H1 (cell line): ENCODE results near the gene TMEM131L. TPM values are rescaled to one million over a fixed set of nuclear protein-coding genes. Genes with fewer than 3 reads are reported as not detected.

Experiments used
- CTCF ChIA-PET: fragments of 300-600 bp; sonication (Branson Sonifier 250); formaldehyde crosslinking; loops from one replicate; lab custom pipeline; 2021; ENCODE audit not compliant: partially characterized antibody; lab: Charles Lee
- POLR2A ChIA-PET: fragments of 300-600 bp; sonication (Branson Sonifier 250); formaldehyde crosslinking; loops from one replicate; lab custom pipeline; 2021; ENCODE audit warnings: inconsistent platforms; ENCODE audit not compliant: partially characterized antibody; lab: Charles Lee
- DNase-seq, 2 experiments: peaks; one replicate each; pipeline versions ENCODE4 v3.0.0 to v3.0.0-alpha.2; 2010 to 2022; ENCODE audit warnings: low spot score in 2 of 2, low read depth in 1 of 2, mixed read lengths in 1 of 2
- FAIRE-seq: peaks from 2 replicates; lab custom pipeline; 2011; peaks lifted over from hg19 to GRCh38; lab: Jason Lieb, UNC
- H2AFZ ChIP-seq: 2 replicates; pipeline ENCODE4 v1.8.1; 2012; ENCODE audit warnings: low read length, inconsistent platforms
- H2AK5ac ChIP-seq: 2 replicates; pipeline ENCODE4 v1.6.1; 2013; ENCODE audit warnings: low read depth, low read length
- H2BK120ac ChIP-seq: replicated peaks from 2 replicates; pipeline ENCODE3; 2013; ENCODE audit warnings: low read depth, low read length, inconsistent platforms
- H2BK12ac ChIP-seq: 2 replicates; pipeline ENCODE4 v1.6.1; 2013; ENCODE audit warnings: low read depth, low read length
- H2BK15ac ChIP-seq: 2 replicates; pipeline ENCODE4 v1.6.1; 2013; ENCODE audit warnings: low read length
- H2BK20ac ChIP-seq: 2 replicates; pipeline ENCODE4 v1.6.1; 2013; ENCODE audit warnings: low read length
- H2BK5ac ChIP-seq: 2 replicates; pipeline ENCODE4 v1.6.1; 2013; ENCODE audit warnings: low read depth, low read length
- H3K14ac ChIP-seq: 2 replicates; pipeline ENCODE4 v1.6.1; 2013; ENCODE audit warnings: inconsistent platforms; ENCODE audit not compliant: insufficient read length
- H3K18ac ChIP-seq: 2 replicates; pipeline ENCODE4 v1.6.1; 2013; ENCODE audit warnings: low read length; ENCODE audit errors: extremely low read depth
- H3K23ac ChIP-seq: 2 replicates; pipeline ENCODE4 v1.6.1; 2013; ENCODE audit warnings: inconsistent platforms; ENCODE audit not compliant: insufficient read length
- H3K23me2 ChIP-seq: 2 replicates; pipeline ENCODE4 v1.6.1; 2013; ENCODE audit warnings: low read depth, low read length
- H3K27ac ChIP-seq: 2 replicates; pipeline ENCODE4 v1.6.1; 2011; ENCODE audit warnings: low read depth, low read length, inconsistent platforms
- H3K27me3 ChIP-seq, 4 experiments: replicated peaks in 1 of 4; 1 replicate in 1 of 4; 2 replicates in 3 of 4; pipeline versions ENCODE4 v1.6.1 to v1.8.1; 2011 to 2013; ENCODE audit warnings: low read length in 3 of 4, mild to moderate bottlenecking in 3 of 4, inconsistent platforms in 2 of 4, mixed read lengths in 2 of 4, moderate library complexity in 1 of 4; ENCODE audit not compliant: control insufficient read depth in 3 of 4, insufficient read depth in 3 of 4; ENCODE audit errors: extremely low read depth in 1 of 4
- H3K36me3 ChIP-seq, 4 experiments: 2 replicates each; pipeline versions ENCODE4 v1.6.1 to v1.8.1; 2011 to 2013; ENCODE audit warnings: mild to moderate bottlenecking in 4 of 4, low read length in 3 of 4, moderate library complexity in 2 of 4, control low read depth in 1 of 4, inconsistent platforms in 1 of 4; ENCODE audit not compliant: insufficient read depth in 4 of 4, control insufficient read depth in 2 of 4
- H3K4ac ChIP-seq: replicated peaks from 2 replicates; pipeline ENCODE3; 2013; ENCODE audit warnings: low read length, low read depth, mixed read lengths, inconsistent platforms; ENCODE audit not compliant: insufficient read length
- H3K4me1 ChIP-seq, 4 experiments: replicated peaks in 1 of 4; 1 replicate in 1 of 4; 2 replicates in 3 of 4; pipeline versions ENCODE4 v1.6.1 to v1.8.1; 2011 to 2013; ENCODE audit warnings: low read length in 3 of 4, inconsistent platforms in 2 of 4, mixed read lengths in 1 of 4; ENCODE audit not compliant: insufficient read depth in 4 of 4, control insufficient read depth in 3 of 4
- H3K4me2 ChIP-seq, 2 experiments: 2 replicates each; pipeline versions ENCODE4 v1.6.1 to v1.8.1; 2011 to 2013; ENCODE audit warnings: low read depth in 2 of 2, low read length in 2 of 2, control low read depth in 1 of 2, inconsistent platforms in 1 of 2, mild to moderate bottlenecking in 1 of 2; ENCODE audit not compliant: insufficient read depth in 1 of 2
- H3K4me3 ChIP-seq, 4 experiments: fragments of 200-600, 300-600 bp in 1 of 4; sonication (generic), shearing (Covaris generic), sonication (Bioruptor Twin) in 1 of 4; 2 replicates each; pipeline versions ENCODE4 v1.5.1 to v1.8.1; 2011 to 2016; ENCODE audit warnings: low read length in 4 of 4, low read depth in 3 of 4, control low read depth in 2 of 4, inconsistent platforms in 2 of 4, mild to moderate bottlenecking in 2 of 4, mixed read lengths in 1 of 4, moderate library complexity in 1 of 4; ENCODE audit not compliant: insufficient read depth in 2 of 4; ENCODE audit errors: extremely low read depth in 1 of 4
- H3K56ac ChIP-seq: replicated peaks from 2 replicates; pipeline ENCODE3; 2013; ENCODE audit warnings: low read depth, mild to moderate bottlenecking, mixed read lengths, low read length, inconsistent platforms; ENCODE audit not compliant: insufficient read length
- H3K79me1 ChIP-seq: 2 replicates; pipeline ENCODE4 v1.6.1; 2013; ENCODE audit warnings: low read depth, low read length, control low read depth
- H3K79me2 ChIP-seq, 2 experiments: 2 replicates each; pipeline versions ENCODE4 v1.6.1 to v1.8.1; 2012 to 2013; ENCODE audit warnings: low read length in 2 of 2, mild to moderate bottlenecking in 2 of 2, inconsistent platforms in 1 of 2; ENCODE audit not compliant: insufficient read depth in 2 of 2, control insufficient read depth in 1 of 2
- H3K9ac ChIP-seq, 4 experiments: replicated peaks in 1 of 4; 1 replicate in 1 of 4; 2 replicates in 3 of 4; pipeline versions ENCODE4 v1.6.1 to v1.8.1; 2011 to 2013; ENCODE audit warnings: low read depth in 3 of 4, low read length in 3 of 4, control low read depth in 2 of 4, mild to moderate bottlenecking in 2 of 4, moderate library complexity in 2 of 4, inconsistent platforms in 1 of 4; ENCODE audit errors: extremely low read depth in 1 of 4
- H3K9me3 ChIP-seq, 2 experiments: 2 replicates each; pipeline versions ENCODE4 v1.6.1 to v1.8.1; 2012 to 2013; ENCODE audit warnings: mild to moderate bottlenecking in 2 of 2, moderate library complexity in 2 of 2, control low read depth in 1 of 2, inconsistent platforms in 1 of 2, low read depth in 1 of 2, low read length in 1 of 2, mixed read lengths in 1 of 2; ENCODE audit not compliant: insufficient read depth in 2 of 2
- H4K20me1 ChIP-seq, 2 experiments: replicated peaks in 1 of 2; 2 replicates each; pipeline versions ENCODE3 to v1.8.1; 2011 to 2013; ENCODE audit warnings: inconsistent platforms in 2 of 2, low read length in 2 of 2, mild to moderate bottlenecking in 1 of 2; ENCODE audit not compliant: insufficient read depth in 2 of 2, control insufficient read depth in 1 of 2
- H4K5ac ChIP-seq: 2 replicates; pipeline ENCODE4 v1.6.1; 2013; ENCODE audit warnings: low read length, low read depth, mixed read lengths, inconsistent platforms; ENCODE audit not compliant: insufficient read length
- H4K8ac ChIP-seq: 2 replicates; pipeline ENCODE4 v1.8.0; 2013; ENCODE audit warnings: mild to moderate bottlenecking, moderate library complexity, low read length, inconsistent platforms; ENCODE audit not compliant: insufficient read depth; ENCODE audit errors: extremely low read depth
- H4K91ac ChIP-seq: replicated peaks from 2 replicates; pipeline ENCODE3; 2013; ENCODE audit warnings: low read length, mixed read lengths, inconsistent platforms; ENCODE audit not compliant: insufficient read length
- ASH2L ChIP-seq: fragments of 200-600, 300-600 bp; sonication (generic); IDR thresholded peaks from one replicate; pipeline ENCODE4 v1.7.1; 2017; ENCODE audit warnings: low read length
- CREB1 ChIP-seq: IDR thresholded peaks from 2 replicates; pipeline ENCODE4 v1.6.1; 2012; ENCODE audit warnings: inconsistent platforms
- EZH2 ChIP-seq: fragments of 200-600 bp; sonication (generic); IDR thresholded peaks from 2 replicates; pipeline ENCODE4 v1.7.1; 2012; ENCODE audit warnings: low read depth, mild to moderate bottlenecking, moderate library complexity, low read length, inconsistent platforms; ENCODE audit not compliant: severe bottlenecking
- MAFK ChIP-seq: IDR thresholded peaks from 2 replicates; pipeline ENCODE4 v1.6.1; 2012; ENCODE audit warnings: low read depth, mild to moderate bottlenecking, improper control_type of control experiment, low read length
- RNF2 ChIP-seq: fragments of 200-900, 300-1000 bp; sonication (generic); IDR thresholded peaks from 2 replicates; pipeline ENCODE4 v1.7.1; 2016; ENCODE audit warnings: borderline replicate concordance, low read depth, mild to moderate bottlenecking, antibody characterized with exemption, low read length; ENCODE audit not compliant: poor library complexity, severe bottlenecking; ENCODE audit errors: missing control alignments
- SIX5 ChIP-seq: IDR thresholded peaks from 2 replicates; pipeline ENCODE4 v1.6.1; 2011; ENCODE audit warnings: mild to moderate bottlenecking, low read depth, low read length
- SP4 ChIP-seq: IDR thresholded peaks from 2 replicates; pipeline ENCODE4 v1.6.1; 2012; ENCODE audit warnings: low read length, inconsistent platforms
- ZNF274 ChIP-seq: IDR thresholded peaks from 2 replicates; pipeline ENCODE4 v1.7.0; 2012; ENCODE audit warnings: low read length, borderline replicate concordance; ENCODE audit errors: extremely low read depth
- WGBS, 2 experiments: shearing (Covaris generic) in 1 of 2; methylation state at CpG; one replicate each; pipeline versions ENCODE4 v1.1.6 to v1.1.7; 2013 to 2015; ENCODE audit warnings: low lambda C conversion rate in 2 of 2, mixed read lengths in 2 of 2, inconsistent platforms in 1 of 2, low coverage in 1 of 2, missing lambda C conversion rate in 1 of 2; ENCODE audit not compliant: insufficient replicate concordance in 2 of 2, insufficient coverage in 1 of 2, insufficient read length in 1 of 2; ENCODE audit errors: extremely low coverage in 1 of 2, missing lambda C conversion rate in 1 of 2; 5-methylcytosine and 5-hydroxymethylcytosine counted together
- polyA plus RNA-seq, 7 experiments: library from polyadenylated mRNA; depleted of rRNA in 3 of 7; stranded (reverse) in 5 of 7; unstranded in 2 of 7; fragments of >200 nt in 5 of 7; fragments of 200-250 nt in 2 of 7; gene quantifications; 1 replicate in 5 of 7; 2 replicates in 1 of 7; 4 replicates in 1 of 7; pipeline versions ENCODE4 v1.2.1 to v1.2.3, GENCODE V29; 2011 to 2013; ENCODE audit warnings: missing spikeins in 2 of 7, mixed read lengths in 2 of 7
- total RNA-seq: library from RNA; stranded (reverse); fragmentation: NEBNext Ultra II Directional; extraction: Animal tissue kit (Norgen Biotek cat#: 25700); gene quantifications from 2 replicates; pipeline ENCODE4 v1.2.1, GENCODE V29; 2021

TMEM131L gene
- total and polyA plus RNA-seq, 2 of the 8 experiments (the other 6 are each of a cell fraction or from before 2014, with no cell fraction given), result 14.3 to 26.1 TPM

GRCh38 chr4:153616006-153616555, 149.9 kb downstream of the TMEM131L start:
- Histone ChIP-seq H2BK120ac (no peak overlapping the region), H3K18ac (no peak overlapping the region), H4K8ac (no peak overlapping the region), H3K4me3 (no peak overlapping the region), H4K5ac (no peak overlapping the region), H3K9me3 (no peaks in the 10 kb centered on the region), H4K20me1 (no peaks in the 10 kb centered on the region), H2BK12ac (no peak overlapping the region), H3K36me3 (peaks cover 0 to 27% (median 10%) of the 10 kb centered on the region in 4 experiments; a peak in 3 of 8 replicates), H4K91ac (no peak overlapping the region), H3K14ac (no peak overlapping the region), H3K9ac (no peak overlapping the region), H3K23me2 (no peaks in the 10 kb centered on the region), H2BK5ac (no peak overlapping the region), H2AFZ (no peak overlapping the region), H3K4me2 (no peak overlapping the region), H2BK20ac (no peak overlapping the region), H3K4me1 (peaks cover 0 to 12% (median 11%) of the 10 kb centered on the region in 4 experiments; a peak in 4 of 7 replicates), H3K27me3 (no peaks in the 10 kb centered on the region), H3K23ac (no peak overlapping the region), H3K4ac (no peak overlapping the region), H2BK15ac (no peak overlapping the region), H3K79me2 (no peaks in the 10 kb centered on the region), H2AK5ac (no peak overlapping the region), H3K79me1 (no peaks in the 10 kb centered on the region), H3K27ac (no peak overlapping the region), H3K56ac (no peak overlapping the region)
- ChIA-PET CTCF (interaction anchor here (0.6 to 1.1 kb wide), 4 partner anchors 24 to 439 kb away, joined by 3 read pairs; no protein-coding TSS in a partner anchor), POLR2A (interaction anchor here (1.0 kb wide), 1 partner anchor 18 kb away, joined by 3 read pairs; no protein-coding TSS in a partner anchor)
- no peak for DNase-seq
- FAIRE-seq, result no peak
- 94% methylated on average over 8 of the region's 8 CpGs; no CpG with 5 or more reads in 1 of the 2 experiments for WGBS, 2 experiments
- no peak for TF ChIP-seq SIX5
- TF ChIP-seq CREB1, result no peak
- TF ChIP-seq ZNF274, result no peak
- TF ChIP-seq MAFK, result no peak
- TF ChIP-seq SP4, result no peak
- no peak for TF ChIP-seq RNF2
- no peak for TF ChIP-seq EZH2
- TF ChIP-seq ASH2L, result no peak
